Central memory CD8-positive, alpha-beta T cell (primary cell): ENCODE measurements around the gene TMEM11.

Source experiments
- ATAC-seq: fragments of 150-1000 bp; cut with Tn5 transposase; replicated peaks from 2 replicates; pipeline ENCODE4 v1.10.0; 2022; ENCODE audit warnings: mild to moderate bottlenecking, moderate FRiP score, moderate number of reproducible peaks; ENCODE audit not compliant: poor library complexity, severe bottlenecking; ENCODE audit errors: extremely low read depth
- DNase-seq, 2 donors: peaks; one replicate each; pipeline ENCODE4 v3.0.0; 2021; ENCODE audit warnings: low spot score in 2 of 2
- H3K27ac Mint-ChIP-seq: one replicate; pipeline ENCODE4 v1.8.0; 2022; ENCODE audit warnings: low read depth, mild to moderate bottlenecking, moderate library complexity, mixed read lengths
- H3K27me3 Mint-ChIP-seq: one replicate; pipeline ENCODE4 v1.8.0; 2022; ENCODE audit warnings: mixed read lengths
- H3K36me3 Mint-ChIP-seq: one replicate; pipeline ENCODE4 v1.8.0; 2022; ENCODE audit warnings: mild to moderate bottlenecking, moderate library complexity, mixed read lengths; ENCODE audit not compliant: insufficient read depth
- H3K4me1 Mint-ChIP-seq: one replicate; pipeline ENCODE4 v1.8.0; 2022; ENCODE audit warnings: mixed read lengths
- H3K4me3 Mint-ChIP-seq: one replicate; pipeline ENCODE4 v1.8.0; 2022; ENCODE audit warnings: mild to moderate bottlenecking, moderate library complexity, mixed read lengths
- H3K9me3 Mint-ChIP-seq: one replicate; pipeline ENCODE4 v1.8.0; 2022; ENCODE audit warnings: mixed read lengths

The TMEM11 gene, protein sequence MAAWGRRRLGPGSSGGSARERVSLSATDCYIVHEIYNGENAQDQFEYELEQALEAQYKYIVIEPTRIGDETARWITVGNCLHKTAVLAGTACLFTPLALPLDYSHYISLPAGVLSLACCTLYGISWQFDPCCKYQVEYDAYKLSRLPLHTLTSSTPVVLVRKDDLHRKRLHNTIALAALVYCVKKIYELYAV

DNA sequence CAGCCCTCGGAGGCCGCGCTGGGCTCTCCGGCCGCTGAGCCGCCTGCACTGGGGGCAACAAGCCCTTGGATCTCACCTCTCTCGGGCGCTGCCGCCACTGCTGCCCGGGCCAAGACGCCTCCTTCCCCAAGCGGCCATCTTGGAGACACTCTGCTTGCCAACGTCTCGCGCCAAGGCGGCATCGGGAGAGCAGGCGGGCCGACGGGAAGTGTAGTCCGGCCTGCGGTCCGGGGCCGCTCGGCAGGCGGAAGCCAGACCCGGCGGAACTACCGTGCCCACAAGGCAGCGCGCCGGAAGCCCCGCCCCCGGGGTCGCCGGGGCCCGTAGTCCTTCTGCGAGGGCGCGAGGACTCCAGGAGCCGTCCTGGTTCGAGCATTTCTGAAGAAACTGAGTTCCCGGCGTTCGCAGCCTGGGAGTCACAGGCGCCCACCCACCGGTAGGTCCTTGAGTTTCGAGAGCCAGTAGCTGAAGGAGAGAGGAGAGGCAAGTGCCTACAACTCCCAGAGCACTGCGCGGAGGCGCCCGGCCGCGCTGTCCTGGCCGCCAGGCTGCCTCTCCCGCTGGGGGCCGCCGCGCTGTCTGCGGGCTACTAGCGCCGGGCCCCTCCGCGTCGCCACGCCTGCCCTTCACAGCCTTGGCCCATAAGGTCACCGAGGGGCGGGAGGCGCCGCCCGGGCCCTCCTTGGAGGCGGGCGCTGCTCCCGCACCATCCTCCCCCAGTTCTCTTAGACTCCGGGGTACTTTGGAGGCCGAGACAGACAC is at the start of gene TMEM11:
TMEM11 (minus strand) TSS at position 147 of the 762 bp plus-strand sequence; CDS start at position 138, 9 bp downstream.
- Mint-ChIP-seq H3K4me1 (peaks cover 43% of the 10 kb centered on the region), H3K4me3 (peak within 1 kb of the TSS; percentile 90), H3K9me3 (no peaks in the 10 kb centered on the region), H3K36me3 (peaks cover 14% of the 10 kb centered on the region), H3K27me3 (no peaks in the 10 kb centered on the region), H3K27ac (peak within 1 kb of the TSS; percentile 94)
- ATAC-seq (peak; percentile 96), DNase-seq (peak; percentile 90 to 92)

DNA sequence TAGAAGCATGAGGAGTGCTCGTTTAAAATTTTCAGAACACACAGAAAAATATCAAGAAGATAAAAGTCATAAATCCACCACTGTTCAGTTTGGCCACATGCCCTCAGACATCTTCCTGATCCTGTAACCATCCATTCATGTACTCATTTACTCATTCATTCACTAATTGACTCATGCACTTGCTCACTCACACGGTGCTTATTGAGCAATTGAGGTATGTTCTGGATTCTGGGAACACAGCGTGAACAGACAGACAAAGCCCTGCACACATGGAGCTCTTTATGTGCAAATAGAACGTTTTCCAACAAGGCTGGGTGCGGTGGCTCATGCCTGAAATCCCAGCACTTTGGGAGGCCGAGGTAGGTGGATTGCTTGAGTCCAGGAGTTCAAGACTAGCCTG is 49.4 kb upstream of the TMEM11 start:
- peaks cover 2% of the 10 kb centered on the region for H3K36me3 Mint-ChIP-seq
- H3K4me3 Mint-ChIP-seq, result no peak overlapping the region
- DNase-seq (no peak), ATAC-seq (no peak)
- H3K27me3 Mint-ChIP-seq, result no peaks in the 10 kb centered on the region
- H3K4me1 Mint-ChIP-seq, result peaks cover 19% of the 10 kb centered on the region
- no peaks in the 10 kb centered on the region for H3K9me3 Mint-ChIP-seq
- H3K27ac Mint-ChIP-seq, result no peak overlapping the region

DNA sequence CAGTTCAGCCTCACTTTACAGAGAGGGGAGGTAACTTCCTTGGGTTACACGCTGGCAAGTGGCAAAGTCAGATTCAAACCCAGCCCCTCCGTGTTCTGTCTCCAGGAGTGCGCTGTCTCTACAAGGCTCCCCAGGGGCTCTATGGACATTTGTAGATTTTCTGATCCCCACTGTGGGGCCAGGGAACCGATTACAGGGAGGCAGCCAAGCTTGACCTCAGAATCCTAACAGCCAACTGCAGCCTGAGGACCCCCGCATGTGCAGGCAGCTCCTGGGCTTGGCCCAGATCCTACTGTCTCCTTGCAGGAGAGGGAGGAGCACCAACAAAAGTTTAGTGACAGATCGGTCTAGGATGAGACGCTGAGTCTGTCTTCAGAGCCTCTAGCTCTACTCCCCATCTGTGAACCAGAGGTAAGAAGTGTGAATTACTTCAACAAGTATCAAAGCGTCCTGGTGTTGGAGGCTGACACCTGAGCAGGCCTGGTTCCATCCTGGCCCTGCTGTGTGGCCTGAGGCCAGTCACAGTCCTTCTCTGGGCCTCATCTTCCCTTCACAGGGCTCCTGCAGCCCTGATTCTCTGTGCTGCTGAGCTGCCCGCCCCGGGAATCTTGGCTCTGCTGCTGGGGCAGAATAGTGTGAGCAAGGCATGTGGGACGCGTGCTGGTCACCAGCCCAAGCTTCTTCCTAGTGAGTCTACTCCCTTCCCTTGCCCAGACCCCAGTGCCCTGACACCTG is 48.5 kb upstream of the TMEM11 start:
- Mint-ChIP-seq H3K27ac (no peak overlapping the region), H3K9me3 (no peaks in the 10 kb centered on the region), H3K4me3 (no peak overlapping the region), H3K27me3 (no peaks in the 10 kb centered on the region), H3K4me1 (peaks cover 22% of the 10 kb centered on the region), H3K36me3 (peaks cover 2% of the 10 kb centered on the region)
- DNase-seq (no peak), ATAC-seq (no peak)

DNA sequence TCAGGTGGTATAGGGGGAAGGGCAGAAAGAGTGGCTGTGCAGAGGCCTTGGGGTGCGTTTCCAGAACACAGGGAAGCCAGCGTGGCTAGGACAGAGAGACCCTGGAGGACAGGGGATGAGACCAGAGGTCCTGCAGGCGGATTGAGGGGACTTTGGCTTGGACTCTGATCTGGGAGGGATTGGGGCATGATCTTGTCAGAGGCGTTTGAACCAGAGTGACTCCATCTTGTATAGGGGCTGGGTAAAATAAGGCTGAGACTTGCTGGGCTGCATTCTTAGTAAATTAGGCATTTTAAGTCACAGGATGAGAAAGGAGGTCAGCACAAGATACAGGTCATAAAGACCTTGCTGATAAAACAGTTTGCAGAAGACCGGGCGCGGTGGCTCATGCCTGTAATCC is 44.6 kb upstream of the TMEM11 start:
- no peak for ATAC-seq
- peaks cover 14% of the 10 kb centered on the region for H3K4me1 Mint-ChIP-seq
- H3K27ac Mint-ChIP-seq, result peak overlapping the region; percentile 84
- no peaks in the 10 kb centered on the region for H3K27me3 Mint-ChIP-seq
- peaks cover 2% of the 10 kb centered on the region for H3K36me3 Mint-ChIP-seq
- H3K9me3 Mint-ChIP-seq, result no peaks in the 10 kb centered on the region
- DNase-seq, result no peak
- no peak overlapping the region for H3K4me3 Mint-ChIP-seq

DNA sequence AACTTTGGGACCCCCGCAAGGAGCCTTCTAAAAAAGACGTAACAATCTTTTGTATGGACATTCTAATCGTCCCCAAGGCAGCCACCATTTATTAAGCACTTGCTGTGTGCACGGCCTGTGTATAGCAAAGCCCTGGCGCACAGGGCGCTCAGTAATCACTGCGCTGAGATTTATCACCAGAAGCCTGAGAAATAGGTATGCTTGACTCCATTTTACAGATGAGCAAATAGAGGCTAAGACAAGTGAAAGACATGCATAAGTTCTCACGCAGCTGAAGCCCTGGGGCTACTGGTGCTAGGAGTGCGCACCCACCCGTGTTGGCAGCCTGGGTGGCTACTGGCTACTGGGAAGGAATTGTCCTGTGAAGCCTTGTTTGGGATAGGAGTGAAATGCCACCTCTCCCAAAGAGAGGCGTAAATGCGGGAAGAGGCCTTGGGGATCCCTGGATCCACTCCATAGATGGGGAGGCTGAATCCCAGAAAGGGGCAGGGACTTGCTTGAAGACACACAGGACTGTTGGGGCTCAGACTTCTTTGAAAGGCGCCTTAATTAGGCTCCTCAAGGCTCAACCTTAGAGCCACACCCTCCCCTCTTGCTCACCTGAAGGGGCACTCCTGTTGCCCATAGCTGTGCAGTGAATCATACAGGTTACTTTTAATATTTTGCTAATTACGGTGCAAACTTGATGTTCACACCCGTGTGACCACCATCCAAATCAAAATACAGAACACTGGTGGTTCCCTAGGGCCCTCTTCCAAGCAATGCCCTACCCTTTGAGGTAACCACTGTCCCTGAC is 39.9 kb upstream of the TMEM11 start:
- Mint-ChIP-seq H3K27me3 (no peaks in the 10 kb centered on the region), H3K9me3 (no peaks in the 10 kb centered on the region), H3K27ac (peak overlapping the region; percentile 85), H3K4me3 (peak overlapping the region; percentile 81), H3K4me1 (peaks cover 43% of the 10 kb centered on the region), H3K36me3 (peaks cover 6% of the 10 kb centered on the region)
- peak; percentile 16 for ATAC-seq
- no peak for DNase-seq

DNA sequence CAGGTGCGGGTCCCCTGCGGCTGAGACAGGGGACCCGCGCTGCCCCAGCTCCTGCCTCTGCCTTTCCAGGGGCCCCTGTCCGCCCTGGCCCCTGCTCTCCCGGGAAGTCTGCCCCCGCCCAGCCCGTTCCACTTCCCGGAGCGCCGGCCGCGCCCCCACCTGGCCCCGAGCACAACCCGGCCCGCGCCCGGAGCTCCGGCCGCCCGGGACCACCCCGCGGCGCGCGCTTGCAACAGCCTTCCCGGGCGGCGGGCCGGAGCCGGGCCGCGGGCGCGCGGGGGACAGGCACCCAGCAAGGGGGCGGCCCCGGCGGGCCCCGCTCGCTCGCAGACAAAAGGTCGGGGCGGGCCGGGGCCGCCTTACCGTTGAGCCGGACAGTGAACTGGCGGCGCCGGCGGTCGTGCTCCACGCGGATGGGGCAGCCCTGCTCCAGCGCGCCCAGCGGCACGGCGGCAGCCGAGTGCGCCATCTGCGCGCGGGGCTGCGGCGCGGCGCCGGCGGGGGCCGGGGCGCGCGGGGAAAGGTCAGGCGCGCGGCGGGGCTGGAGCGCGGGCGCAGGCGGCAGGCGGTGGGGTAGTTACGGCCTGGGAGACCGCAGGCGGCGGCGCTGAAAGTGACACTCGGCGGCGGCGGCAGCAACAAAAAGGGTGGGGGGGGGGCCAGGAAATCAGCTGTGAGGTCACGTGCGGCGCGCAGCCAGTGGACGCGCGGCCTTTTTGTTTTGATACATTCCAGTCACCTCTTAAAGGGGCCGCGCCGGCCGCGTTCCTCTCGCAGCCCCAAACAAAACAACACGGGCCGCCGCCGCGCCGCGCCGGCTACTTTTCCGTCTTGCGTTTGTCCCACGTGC is 39.1 kb upstream of the TMEM11 start, which contains the start of gene NATD1:
NATD1 (minus strand) TSS at position 615 of the 850 bp plus-strand sequence; CDS start at position 469, 146 bp downstream.
- H3K4me3 Mint-ChIP-seq, result peak within 1 kb of the TSS; percentile 81
- H3K4me1 Mint-ChIP-seq, result peaks cover 38% of the 10 kb centered on the region
- peak; percentile 37 to 61 for DNase-seq
- peak; percentile 90 for ATAC-seq
- H3K36me3 Mint-ChIP-seq, result peaks cover 8% of the 10 kb centered on the region
- peak within 1 kb of the TSS; percentile 85 for H3K27ac Mint-ChIP-seq
- H3K9me3 Mint-ChIP-seq, result no peaks in the 10 kb centered on the region
- H3K27me3 Mint-ChIP-seq, result no peaks in the 10 kb centered on the region

DNA sequence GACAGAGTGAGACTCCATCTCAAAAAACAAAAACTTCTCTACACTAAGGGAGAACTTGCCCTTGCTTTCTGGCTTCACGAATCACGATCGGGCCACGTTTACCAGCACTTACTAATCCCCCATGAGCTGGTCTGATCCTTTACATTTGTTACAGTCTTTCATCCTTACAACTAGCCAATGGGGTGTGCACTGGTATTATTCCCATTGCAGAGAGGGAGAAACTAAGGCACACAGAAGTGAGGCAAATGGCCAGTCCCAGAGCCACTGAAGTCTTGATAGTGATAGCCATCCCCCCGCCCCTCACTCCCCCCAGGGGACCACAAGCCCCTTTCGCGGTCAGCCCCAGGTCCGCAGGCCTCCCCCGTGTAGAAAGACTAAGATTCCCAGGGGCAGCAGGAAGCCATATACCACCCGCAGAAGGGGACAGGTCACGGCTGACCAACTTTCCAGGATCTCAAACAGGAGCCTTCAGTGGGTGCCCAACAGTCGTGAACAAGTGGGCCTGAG is 38.4 kb upstream of the TMEM11 start:
- H3K4me3 Mint-ChIP-seq, result peak overlapping the region; percentile 75
- H3K36me3 Mint-ChIP-seq, result peaks cover 8% of the 10 kb centered on the region
- H3K27me3 Mint-ChIP-seq, result no peaks in the 10 kb centered on the region
- ATAC-seq (no peak), DNase-seq (no peak)
- no peaks in the 10 kb centered on the region for H3K9me3 Mint-ChIP-seq
- H3K4me1 Mint-ChIP-seq, result peaks cover 37% of the 10 kb centered on the region
- peak overlapping the region; percentile 65 for H3K27ac Mint-ChIP-seq

DNA sequence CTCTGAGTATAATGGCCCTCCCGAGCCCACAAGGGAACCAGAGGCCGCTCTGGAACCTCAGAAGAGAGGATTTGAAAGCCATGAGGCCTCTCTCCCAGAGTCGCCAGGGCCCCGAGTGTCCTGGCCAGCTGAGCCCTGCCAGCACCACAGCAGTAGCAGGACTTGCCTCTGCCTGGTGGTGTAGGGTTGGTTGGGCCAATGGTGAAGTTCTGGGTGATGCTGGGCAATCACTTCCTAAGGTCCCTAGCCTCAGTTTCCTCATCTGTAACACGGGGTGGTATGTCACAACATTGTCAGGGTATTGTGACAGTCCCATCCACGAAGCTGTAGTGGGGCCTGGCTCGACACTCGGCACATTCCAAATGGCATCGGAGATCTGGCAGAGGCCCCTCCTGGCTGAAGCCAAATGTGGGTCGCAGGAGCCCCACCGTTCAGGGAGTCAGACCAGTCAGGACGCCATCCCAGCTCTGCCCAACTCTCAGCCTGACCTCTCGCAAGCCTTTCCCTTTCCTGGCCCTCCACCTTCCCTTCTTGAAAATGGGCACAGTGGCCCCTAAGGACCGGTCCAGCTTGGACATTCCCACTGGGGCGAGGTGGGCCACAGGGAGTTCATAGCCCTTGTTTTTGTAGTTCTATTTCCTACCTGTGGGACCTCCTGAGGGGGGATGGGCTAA is 37.5 kb upstream of the TMEM11 start:
- Mint-ChIP-seq H3K9me3 (no peaks in the 10 kb centered on the region), H3K4me3 (peak overlapping the region; percentile 75), H3K36me3 (peaks cover 8% of the 10 kb centered on the region), H3K27ac (no peak overlapping the region), H3K4me1 (peaks cover 37% of the 10 kb centered on the region), H3K27me3 (no peaks in the 10 kb centered on the region)
- DNase-seq, result no peak
- no peak for ATAC-seq

DNA sequence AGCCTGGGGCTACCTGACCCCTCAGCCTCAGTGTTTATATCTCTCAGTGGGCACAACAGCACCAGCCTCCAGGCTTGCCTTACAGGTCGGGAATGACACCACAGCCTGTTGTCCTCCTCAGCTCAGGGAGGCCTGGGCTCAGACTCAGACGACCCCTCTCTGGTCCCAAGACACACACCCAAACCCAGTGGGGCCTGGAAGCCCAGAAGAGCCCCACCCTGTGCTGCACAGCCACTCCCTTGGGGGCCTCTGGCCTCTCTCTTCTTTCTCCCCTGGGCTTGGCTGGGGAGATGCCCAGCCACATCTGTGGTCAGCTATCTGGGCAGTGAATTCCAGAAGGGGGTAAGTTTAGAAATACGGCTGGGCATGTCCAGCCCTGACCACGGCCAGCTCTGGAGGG is 36.9 kb upstream of the TMEM11 start:
- H3K27ac Mint-ChIP-seq, result no peak overlapping the region
- H3K27me3 Mint-ChIP-seq, result no peaks in the 10 kb centered on the region
- no peaks in the 10 kb centered on the region for H3K9me3 Mint-ChIP-seq
- no peak for ATAC-seq
- H3K4me1 Mint-ChIP-seq, result peaks cover 37% of the 10 kb centered on the region
- no peak for DNase-seq
- no peak overlapping the region for H3K4me3 Mint-ChIP-seq
- peaks cover 8% of the 10 kb centered on the region for H3K36me3 Mint-ChIP-seq

DNA sequence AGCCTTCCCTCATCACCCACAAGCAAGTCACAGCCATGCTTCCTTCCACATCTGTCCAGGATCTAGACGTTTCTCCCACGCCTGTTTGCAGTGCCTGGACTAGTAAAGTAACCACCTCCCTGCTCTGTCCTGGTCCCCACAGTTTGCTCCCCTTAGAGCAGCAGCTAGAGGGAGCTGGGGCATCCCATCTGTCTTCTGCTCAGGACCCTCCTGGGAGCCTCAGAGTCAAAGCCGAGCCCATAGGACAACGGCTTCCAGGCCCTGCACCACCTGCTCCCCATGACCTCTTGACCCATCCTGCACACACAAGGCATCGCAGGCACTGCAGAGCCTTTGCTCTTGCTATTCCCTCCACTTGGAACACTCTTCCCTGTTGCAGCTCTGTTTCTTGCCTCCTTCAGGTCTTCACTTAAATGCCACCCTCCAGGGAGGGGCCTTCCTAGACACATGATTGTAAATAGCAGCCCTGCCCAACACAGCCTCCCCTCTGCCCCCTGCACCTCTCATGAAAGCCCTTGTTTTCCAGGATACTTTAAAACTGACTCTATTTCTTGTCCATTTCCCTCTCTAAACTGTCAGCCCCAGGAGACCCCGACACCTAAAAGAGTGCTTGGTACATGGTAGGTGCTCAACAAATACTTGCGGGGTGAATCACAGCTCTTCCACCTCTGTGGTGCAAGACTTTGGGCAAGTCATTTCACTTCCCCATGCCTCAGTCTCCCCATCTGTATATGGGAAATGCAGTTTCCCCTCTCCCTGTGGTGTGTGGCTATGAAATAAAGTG is 36.2 kb upstream of the TMEM11 start:
- Mint-ChIP-seq H3K9me3 (no peaks in the 10 kb centered on the region), H3K4me3 (no peak overlapping the region), H3K36me3 (peaks cover 8% of the 10 kb centered on the region), H3K4me1 (peaks cover 37% of the 10 kb centered on the region), H3K27me3 (no peaks in the 10 kb centered on the region), H3K27ac (peak overlapping the region; percentile 9)
- no peak for ATAC-seq
- no peak for DNase-seq
